Body of pancreas (tissue), 4 donors: ENCODE results near the gene ADGRB2.

Experiments used
- CTCF ChIP-seq, 7 experiments: fragments of 450-650 bp in 4 of 7; fragments of 200-600 bp in 3 of 7; sonication (generic) in 3 of 7; IDR thresholded peaks; one replicate each; pipeline ENCODE4 v1.5.1; 2016 to 2019; ENCODE audit warnings: antibody characterized with exemption in 7 of 7
- POLR2A ChIP-seq, 3 donors: fragments of 450-650 bp; IDR thresholded peaks; one replicate each; pipeline ENCODE4 v1.6.1; 2016; ENCODE audit warnings: antibody characterized with exemption in 3 of 3, mild to moderate bottlenecking in 2 of 3

DNA sequence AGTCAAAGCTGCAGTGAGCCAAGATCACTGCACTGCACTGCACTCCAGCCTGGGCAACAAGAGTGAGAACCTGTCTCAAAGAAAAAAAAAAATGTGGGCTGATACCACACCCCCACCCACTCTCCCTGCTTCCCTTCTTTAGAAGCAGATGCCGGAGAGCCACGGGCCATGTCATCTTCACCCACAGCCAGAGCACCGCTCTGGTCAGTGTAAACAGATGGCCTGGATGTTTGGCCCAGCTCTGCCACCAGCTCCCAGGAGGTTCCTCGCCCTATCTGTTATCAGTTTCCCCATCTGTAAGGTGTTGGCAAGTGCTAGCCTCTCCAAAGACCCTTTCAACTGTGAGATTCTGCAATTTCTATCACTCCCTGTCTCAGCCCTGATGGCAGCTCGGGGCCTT lies 11.9 kb upstream of the ADGRB2 start:
- TF ChIP-seq POLR2A (IDR thresholded peaks at IDR 0.05) = no peak
- TF ChIP-seq CTCF (IDR thresholded peaks at IDR 0.05) = no peak
